Measurements from ENCODE around the gene ATXN7L1. TPM values are rescaled to one million over a fixed set of nuclear protein-coding genes. Genes with fewer than 3 reads are reported as not detected.

Gene ATXN7L1
- total and polyA plus RNA-seq, 2 of the 4 experiments (the other 2 are of a cell fraction), result 3.5 to 4.3 TPM

GRCh38 chr7:105567024-105567423 lies 309.4 kb downstream of the ATXN7L1 start:
- CTCF ChIA-PET, result no interaction called here
- DNase-seq, result no peak
- Histone ChIP-seq H3K36me3 (ENCODE audit: control insufficient read depth, insufficient read depth, low read length) (peaks cover 25% of the 10 kb centered on the region), H3K4me3 (ENCODE audit: insufficient read depth, low read depth, low read length) (no peak overlapping the region), H3K4ac (ENCODE audit: low read depth, low read length) (no peak overlapping the region), H3K27me3 (ENCODE audit: control insufficient read depth, insufficient read depth, low read length) (no peaks in the 10 kb centered on the region), H3K9me3 (ENCODE audit: control insufficient read depth, insufficient read depth, low read length) (no peaks in the 10 kb centered on the region), H3K23ac (ENCODE audit: low read depth, low read length) (no peak overlapping the region), H3K56ac (ENCODE audit: extremely low read depth, insufficient read depth, low read length) (no peak overlapping the region), H2BK120ac (ENCODE audit: low read depth, low read length) (no peak overlapping the region), H3K79me1 (ENCODE audit: low read depth in 1 of 2, low read length in 2 of 2) (0 out of 4 replicates have a peak, but pooled peaks cover 0 to 6% of the 10 kb centered on the region in 2 experiments), H2AFZ (replicated peaks; ENCODE audit: low read length, poor library complexity) (no peak overlapping the region), H2AK9ac (replicated peaks; ENCODE audit: low read depth, low read length, poor library complexity) (no peak overlapping the region), H2AK5ac (ENCODE audit: low read depth, low read length) (no peak overlapping the region), H4K8ac (ENCODE audit: low read depth in 2 of 2, low read length in 2 of 2) (no peak overlapping the region), H3K9ac (ENCODE audit: low read depth, low read length) (no peak overlapping the region), H2BK20ac (ENCODE audit: low read depth, low read length) (no peak overlapping the region), H3K14ac (replicated peaks; ENCODE audit: low read depth, low read length) (no peak overlapping the region), H2BK15ac (ENCODE audit: low read depth, low read length) (no peak overlapping the region), H3K27ac (ENCODE audit: insufficient read depth, low read length) (no peak overlapping the region), H4K5ac (ENCODE audit: low read depth, low read length) (no peak overlapping the region), H3K18ac (ENCODE audit: low read depth, low read length) (no peak overlapping the region), H3K4me2 (ENCODE audit: low read depth, low read length) (no peak overlapping the region), H4K20me1 (ENCODE audit: insufficient read depth, low read length) (0 out of 2 replicates have a peak, but pooled peaks cover 3% of the 10 kb centered on the region), H2BK5ac (ENCODE audit: low read depth, low read length, poor library complexity, severe bottlenecking) (no peak overlapping the region), H3K9me1 (ENCODE audit: insufficient read depth, low read length) (no peaks in the 10 kb centered on the region), H4K91ac (ENCODE audit: insufficient read depth, low read depth, low read length) (no peak overlapping the region), H3K4me1 (ENCODE audit: control insufficient read depth, insufficient read depth, low read length) (no peaks in the 10 kb centered on the region)
- dilution Hi-C loops (cut with HindIII; ENCODE audit: low sequenced_read_pairs, unreplicated experiment) (no loop called here), in situ Hi-C loops (cut with MboI; ENCODE audit: low sequenced_read_pairs) (no loop called here), intact Hi-C loops (cut with micrococcal nuclease) (no loop called here)
- BruUV-seq (replicated peaks), result no TSS peak
- no CpG with 5 or more reads among the region's 2 CpGs for WGBS, 2 experiments (ENCODE audit: extremely low coverage in 2 of 2, insufficient read length in 1 of 2)
- POLR2A ChIA-PET (ENCODE audit: unreplicated experiment), result no interaction called here
- no peak for ATAC-seq (ENCODE audit: low read depth)
- no peak for TF ChIP-seq RFX5 (IDR thresholded peaks at IDR 0.05; ENCODE audit: low read depth, low read length)
- TF ChIP-seq CEBPB (IDR thresholded peaks at IDR 0.05; ENCODE audit: low read depth, low read length), result no peak
- TF ChIP-seq RAD21 (IDR thresholded peaks at IDR 0.05; ENCODE audit: low read length), result no peak
- no peak for TF ChIP-seq CHD1 (IDR thresholded peaks at IDR 0.05; ENCODE audit: low read depth, low read length)
- TF ChIP-seq POLR2A (IDR thresholded peaks at IDR 0.05; ENCODE audit: low read depth, low read length), result no peak
- TF ChIP-seq MAZ (IDR thresholded peaks at IDR 0.05; ENCODE audit: borderline replicate concordance, low read depth, low read length), result no peak
- no peak for TF ChIP-seq MXI1 (IDR thresholded peaks at IDR 0.05; ENCODE audit: borderline replicate concordance, low read depth, low read length)
- TF ChIP-seq SMC3 (IDR thresholded peaks at IDR 0.05; ENCODE audit: low read depth, low read length), result no peak
- no peak for TF ChIP-seq FOS (IDR thresholded peaks at IDR 0.05; ENCODE audit: low read depth, low read length)
- TF ChIP-seq NFE2L2 (IDR thresholded peaks at IDR 0.05; ENCODE audit: low read depth, low read length), result no peak
- no peak for TF ChIP-seq USF2 (IDR thresholded peaks at IDR 0.05; ENCODE audit: low read depth, low read length)

All from IMR-90 (cell line).